ENCODE measurements around the gene NAGLU.
"Not testable (repeated sequence)": the region's sequence is repeated elsewhere in the genome, so short reads cannot be mapped to it uniquely, and the experiment has no call there.

Gene NAGLU

GRCh38 chr17:42553161-42553818, 17.2 kb downstream of the NAGLU start:
- H3K27me3 ChIP-seq (ENCODE audit: control insufficient read depth, insufficient read depth, low read length): no peaks in the 10 kb centered on the region
- no peaks in the 10 kb centered on the region for H3K36me3 ChIP-seq (ENCODE audit: control insufficient read depth, insufficient read depth, low read length)
- peak overlapping the region; percentile 96 for H3K4me3 ChIP-seq (ENCODE audit: low read length)
- no peak overlapping the region for H3K27ac ChIP-seq (ENCODE audit: low read depth, low read length)
- H3K4me1 ChIP-seq (ENCODE audit: control insufficient read depth, insufficient read depth, low read length): peaks cover 13% of the 10 kb centered on the region
- no peak overlapping the region for H3K9ac ChIP-seq (ENCODE audit: low read length)

- Histone ChIP-seq H3K36me3 (ENCODE audit: control insufficient read depth, insufficient read depth, low read length) (no peaks in the 10 kb centered on the region), H3K4me3 (ENCODE audit: low read length) (peak overlapping the region; percentile 96), H3K27ac (ENCODE audit: low read depth, low read length) (peak overlapping the region; percentile 83)
Measured at GRCh38 chr17:42553866-42554249, 17.8 kb downstream of the NAGLU start.

GRCh38 chr17:42554250-42555121, 18.4 kb downstream of the NAGLU start:
- no peaks in the 10 kb centered on the region for H3K36me3 ChIP-seq (ENCODE audit: control insufficient read depth, insufficient read depth, low read length)
- H3K4me3 ChIP-seq (ENCODE audit: low read length): peak overlapping the region; percentile 96
- H3K27me3 ChIP-seq (ENCODE audit: control insufficient read depth, insufficient read depth, low read length): no peaks in the 10 kb centered on the region
- H3K27ac ChIP-seq (ENCODE audit: low read depth, low read length): peak overlapping the region; percentile 83
- H3K9ac ChIP-seq (ENCODE audit: low read length): peak overlapping the region; percentile 47
- peaks cover 13% of the 10 kb centered on the region for H3K4me1 ChIP-seq (ENCODE audit: control insufficient read depth, insufficient read depth, low read length)

More at GRCh38 chr17:42553866-42554249, 17.8 kb downstream of the NAGLU start:
- H3K4me1 ChIP-seq (ENCODE audit: control insufficient read depth, insufficient read depth, low read length): peaks cover 13% of the 10 kb centered on the region
- H3K9ac ChIP-seq (ENCODE audit: low read length): peak overlapping the region; percentile 47
- no peaks in the 10 kb centered on the region for H3K27me3 ChIP-seq (ENCODE audit: control insufficient read depth, insufficient read depth, low read length)

DNA sequence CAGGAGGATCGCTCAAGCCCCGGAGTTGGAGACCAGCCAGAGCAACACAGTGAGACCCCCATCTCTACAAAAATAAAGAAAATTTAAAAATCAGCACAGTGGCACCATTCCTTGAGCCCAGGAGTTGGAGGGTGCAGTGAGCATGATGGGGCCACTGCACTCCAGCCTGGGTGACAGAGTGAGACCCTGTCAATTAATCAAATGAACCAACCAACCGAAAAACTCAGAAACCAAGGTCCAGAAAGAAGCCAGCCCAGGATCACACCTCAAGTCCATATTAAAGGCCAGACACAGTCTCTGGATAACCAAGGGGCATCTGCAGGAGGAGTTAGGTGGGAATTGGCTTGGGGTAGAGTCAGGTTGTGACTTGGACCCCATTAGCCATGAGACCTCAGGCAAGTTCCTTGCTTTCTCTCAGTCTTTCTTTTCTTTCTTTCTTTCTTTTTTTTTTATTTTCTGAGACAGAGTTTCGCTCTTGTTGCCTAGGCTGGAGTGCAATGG, 19.1 kb downstream of the NAGLU start:
- H3K27me3 ChIP-seq (ENCODE audit: control insufficient read depth, insufficient read depth, low read length): no peaks in the 10 kb centered on the region
- peak overlapping the region; percentile 47 for H3K9ac ChIP-seq (ENCODE audit: low read length)
- H3K27ac ChIP-seq (ENCODE audit: low read depth, low read length): peak overlapping the region; percentile 83
- no peaks in the 10 kb centered on the region for H3K36me3 ChIP-seq (ENCODE audit: control insufficient read depth, insufficient read depth, low read length)
- H3K4me3 ChIP-seq (ENCODE audit: low read length): peak overlapping the region; percentile 96
- H3K4me1 ChIP-seq (ENCODE audit: control insufficient read depth, insufficient read depth, low read length): peaks cover 13% of the 10 kb centered on the region

- not testable (repeated sequence) for H3K36me3 ChIP-seq (ENCODE audit: control insufficient read depth, insufficient read depth, low read length); H3K9ac ChIP-seq (ENCODE audit: low read length); H3K27me3 ChIP-seq (ENCODE audit: control insufficient read depth, insufficient read depth, low read length); H3K4me3 ChIP-seq (ENCODE audit: low read length); H3K27ac ChIP-seq (ENCODE audit: low read depth, low read length)
- H3K4me1 ChIP-seq (ENCODE audit: control insufficient read depth, insufficient read depth, low read length): peaks cover 13% of the 10 kb centered on the region
Measured at GRCh38 chr17:42555961-42556617, 20.0 kb downstream of the NAGLU start.

- H3K4me3 ChIP-seq (ENCODE audit: low read length): no peak overlapping the region
- no peak overlapping the region for H3K27ac ChIP-seq (ENCODE audit: low read depth, low read length)
- H3K4me1 ChIP-seq (ENCODE audit: control insufficient read depth, insufficient read depth, low read length): peaks cover 21% of the 10 kb centered on the region
- no peaks in the 10 kb centered on the region for H3K27me3 ChIP-seq (ENCODE audit: control insufficient read depth, insufficient read depth, low read length)
- H3K36me3 ChIP-seq (ENCODE audit: control insufficient read depth, insufficient read depth, low read length): peaks cover 5% of the 10 kb centered on the region
- no peak overlapping the region for H3K9ac ChIP-seq (ENCODE audit: low read length)
Measured at GRCh38 chr17:42559075-42559474, 23.0 kb downstream of the NAGLU start.

GRCh38 chr17:42560246-42560645, 24.2 kb downstream of the NAGLU start:
- Histone ChIP-seq H3K36me3 (ENCODE audit: control insufficient read depth, insufficient read depth, low read length) (peaks cover 7% of the 10 kb centered on the region), H3K4me3 (ENCODE audit: low read length) (no peak overlapping the region), H3K4me1 (ENCODE audit: control insufficient read depth, insufficient read depth, low read length) (peaks cover 19% of the 10 kb centered on the region), H3K9ac (ENCODE audit: low read length) (no peak overlapping the region), H3K27me3 (ENCODE audit: control insufficient read depth, insufficient read depth, low read length) (no peaks in the 10 kb centered on the region), H3K27ac (ENCODE audit: low read depth, low read length) (no peak overlapping the region)

DNA sequence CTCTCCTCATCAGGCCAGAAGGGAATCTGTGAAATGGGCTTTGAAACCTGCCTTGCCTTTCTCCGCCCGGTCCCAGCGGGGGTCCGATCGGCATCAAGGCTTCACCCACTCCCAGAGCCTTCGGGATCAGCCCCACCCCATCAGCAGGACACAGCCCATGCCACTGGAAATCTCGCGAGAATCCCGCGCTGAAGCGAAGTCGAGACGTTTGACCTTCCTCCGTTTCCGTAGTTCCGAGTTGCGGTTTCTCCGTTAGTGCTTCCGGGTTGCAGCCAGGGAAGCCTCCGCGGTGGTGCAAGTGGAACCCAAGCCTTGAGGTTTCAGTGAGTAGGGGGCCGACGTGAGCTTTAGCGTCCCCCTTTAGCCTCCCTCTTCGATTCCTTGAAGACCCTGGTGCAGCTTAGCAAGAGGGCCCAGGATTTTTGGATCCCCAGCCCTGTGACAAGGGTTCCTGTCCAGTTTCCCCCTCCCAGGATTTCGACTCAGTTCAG, 25.9 kb downstream of the NAGLU start, which contains the start of gene COASY:
Gene COASY, plus strand, starts transcription at position 252 of the 491 bp plus-strand sequence. CDS start 475 bp downstream, outside the sequence.
- Histone ChIP-seq H3K9ac (ENCODE audit: low read length) (peak within 1 kb of the TSS; percentile 12), H3K36me3 (ENCODE audit: control insufficient read depth, insufficient read depth, low read length) (peaks cover 14% of the 10 kb centered on the region), H3K4me1 (ENCODE audit: control insufficient read depth, insufficient read depth, low read length) (peaks cover 21% of the 10 kb centered on the region)

GRCh38 chr17:42562388-42563142, 26.5 kb downstream of the NAGLU start:
- Histone ChIP-seq H3K9ac (ENCODE audit: low read length) (peak overlapping the region; percentile 12), H3K27me3 (ENCODE audit: control insufficient read depth, insufficient read depth, low read length) (no peaks in the 10 kb centered on the region), H3K27ac (ENCODE audit: low read depth, low read length) (peak overlapping the region; percentile 61), H3K36me3 (ENCODE audit: control insufficient read depth, insufficient read depth, low read length) (peaks cover 14% of the 10 kb centered on the region), H3K4me1 (ENCODE audit: control insufficient read depth, insufficient read depth, low read length) (peaks cover 23% of the 10 kb centered on the region), H3K4me3 (ENCODE audit: low read length) (peak overlapping the region; percentile 97)

More for the DNA sequence above, 25.9 kb downstream of the NAGLU start, which contains the start of gene COASY:
- H3K4me3 ChIP-seq (ENCODE audit: low read length): peak within 1 kb of the TSS; percentile 97
- H3K27me3 ChIP-seq (ENCODE audit: control insufficient read depth, insufficient read depth, low read length): no peaks in the 10 kb centered on the region
- H3K27ac ChIP-seq (ENCODE audit: low read depth, low read length): peak within 1 kb of the TSS; percentile 61

GRCh38 chr17:42563143-42563509, 27.1 kb downstream of the NAGLU start:
- Histone ChIP-seq H3K27me3 (ENCODE audit: control insufficient read depth, insufficient read depth, low read length) (no peaks in the 10 kb centered on the region), H3K4me3 (ENCODE audit: low read length) (peak overlapping the region; percentile 97), H3K27ac (ENCODE audit: low read depth, low read length) (no peak overlapping the region), H3K9ac (ENCODE audit: low read length) (peak overlapping the region; percentile 12), H3K36me3 (ENCODE audit: control insufficient read depth, insufficient read depth, low read length) (peaks cover 14% of the 10 kb centered on the region), H3K4me1 (ENCODE audit: control insufficient read depth, insufficient read depth, low read length) (peaks cover 24% of the 10 kb centered on the region)

- H3K4me3 ChIP-seq (ENCODE audit: low read length): peak overlapping the region; percentile 97
- peaks cover 24% of the 10 kb centered on the region for H3K4me1 ChIP-seq (ENCODE audit: control insufficient read depth, insufficient read depth, low read length)
- no peak overlapping the region for H3K27ac ChIP-seq (ENCODE audit: low read depth, low read length)
- H3K9ac ChIP-seq (ENCODE audit: low read length): no peak overlapping the region
- peaks cover 17% of the 10 kb centered on the region for H3K36me3 ChIP-seq (ENCODE audit: control insufficient read depth, insufficient read depth, low read length)
- H3K27me3 ChIP-seq (ENCODE audit: control insufficient read depth, insufficient read depth, low read length): no peaks in the 10 kb centered on the region
Measured at GRCh38 chr17:42563543-42563942, 27.5 kb downstream of the NAGLU start.

All from rectal smooth muscle tissue (tissue), 1 donor.